Measurements from ENCODE around the gene PGLYRP1.

PGLYRP1 gene

DNA sequence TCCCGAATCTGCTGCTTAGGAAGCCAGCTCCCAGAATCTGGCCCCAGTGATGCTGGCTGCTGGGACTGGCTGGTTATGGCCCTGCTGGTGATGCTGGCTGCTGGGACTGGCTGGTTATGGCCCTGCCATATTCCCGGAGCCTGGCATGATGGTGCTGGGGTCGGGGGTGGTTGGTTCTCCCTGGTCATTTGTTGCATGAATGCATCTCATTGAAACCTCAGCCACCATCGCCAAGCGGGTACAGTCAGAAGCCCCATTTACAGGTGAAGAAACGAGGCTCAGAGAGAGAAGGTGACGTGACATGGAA lies 2.1 kb downstream of the PGLYRP1 start:
- peaks cover 4% of the 10 kb centered on the region for H3K79me1 ChIP-seq (replicated peaks; ENCODE audit: low read length, poor library complexity, severe bottlenecking)
- no peak overlapping the region for H2BK12ac ChIP-seq (ENCODE audit: low read length in 2 of 2)
- H2BK15ac ChIP-seq (ENCODE audit: low read depth, poor library complexity, severe bottlenecking), result no peak overlapping the region
- no peak overlapping the region for H2AFZ ChIP-seq (ENCODE audit: low read depth, low read length)
- no peak overlapping the region for H2BK120ac ChIP-seq (ENCODE audit: low read depth, low read length)
- no peak overlapping the region for H3K9ac ChIP-seq (ENCODE audit: low read length)
- no peak overlapping the region for H3K27ac ChIP-seq (ENCODE audit: low read length, poor library complexity, severe bottlenecking)
- H3K23ac ChIP-seq (ENCODE audit: low read length in 2 of 2), result no peak overlapping the region
- DNase-seq, result no peak
- no peak overlapping the region for H3K18ac ChIP-seq (ENCODE audit: low read depth in 1 of 2, low read length in 2 of 2)
- peaks cover 4 to 33% of the 10 kb centered on the region in 2 experiments for H3K36me3 ChIP-seq (ENCODE audit: control insufficient read depth in 1 of 2, insufficient read depth in 2 of 2, low read depth in 1 of 2, low read length in 2 of 2)
- H2BK5ac ChIP-seq (ENCODE audit: low read depth, low read length, poor library complexity, severe bottlenecking), result no peak overlapping the region
- peaks cover under 1 to 42% of the 10 kb centered on the region in 2 experiments for H3K27me3 ChIP-seq (ENCODE audit: control insufficient read depth in 1 of 2, insufficient read depth in 1 of 2, low read length in 2 of 2)
- no peak overlapping the region for H3K4me2 ChIP-seq (ENCODE audit: low read length, poor library complexity, severe bottlenecking)
- WGBS, result 88% methylated on average over 7 of the region's 7 CpGs
- H3K9me3 ChIP-seq (ENCODE audit: control insufficient read depth, low read length), result no peaks in the 10 kb centered on the region
- H4K91ac ChIP-seq (ENCODE audit: low read length), result no peak overlapping the region
- H2AK5ac ChIP-seq (ENCODE audit: low read length, severe bottlenecking), result no peak overlapping the region
- H4K8ac ChIP-seq (ENCODE audit: low read length), result no peak overlapping the region
- H3K4me3 ChIP-seq (ENCODE audit: insufficient read depth in 1 of 2, low read depth in 1 of 2, low read length in 2 of 2), result no peak overlapping the region
- H3K4ac ChIP-seq (ENCODE audit: low read depth in 1 of 2, low read length in 2 of 2), result no peak overlapping the region
- peaks cover 16% of the 10 kb centered on the region for H3K4me1 ChIP-seq (ENCODE audit: control insufficient read depth, insufficient read depth, low read depth, low read length)
- no peak overlapping the region for H3K14ac ChIP-seq (ENCODE audit: low read length in 2 of 2)

- no peak overlapping the region for H4K91ac ChIP-seq (ENCODE audit: low read length)
These were observed 3.6 kb downstream of the PGLYRP1 start for GRCh38 chr19:46019270-46019669.

DNA sequence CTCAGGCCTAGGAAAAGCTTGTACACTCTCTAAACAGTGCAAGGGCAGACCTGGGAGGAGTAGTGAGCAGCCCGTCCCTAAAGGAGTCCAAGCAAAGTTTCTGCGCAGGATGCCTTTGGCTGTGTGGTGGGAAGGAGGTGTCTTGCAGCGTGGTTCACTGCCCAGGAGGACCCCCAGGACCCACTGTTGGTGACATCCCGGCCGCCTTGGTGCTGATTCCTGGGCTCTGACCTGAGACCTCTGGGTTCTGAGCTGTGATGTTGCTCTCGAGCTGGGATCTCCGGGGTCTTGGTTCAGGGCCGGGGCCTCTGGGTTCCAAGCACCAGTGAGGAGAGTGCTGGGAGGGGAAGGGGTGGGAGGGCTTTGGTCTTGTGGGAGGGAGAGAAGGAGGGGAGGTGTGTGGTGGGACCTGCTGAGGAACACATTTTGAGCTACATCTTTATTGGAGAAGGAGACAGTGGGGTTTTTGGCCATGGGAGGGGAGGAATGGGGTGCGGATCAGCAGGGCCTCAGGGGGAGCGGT lies 4.1 kb downstream of the PGLYRP1 start:
- DNase-seq, result no peak
- no peak overlapping the region for H2AK5ac ChIP-seq (ENCODE audit: low read length, severe bottlenecking)
- no peak overlapping the region for H3K23ac ChIP-seq (ENCODE audit: low read length in 2 of 2)
- no peak overlapping the region for H2BK12ac ChIP-seq (ENCODE audit: low read length in 2 of 2)
- H4K8ac ChIP-seq (ENCODE audit: low read length), result no peak overlapping the region
- H3K4me1 ChIP-seq (ENCODE audit: control insufficient read depth, insufficient read depth, low read depth, low read length), result peaks cover 27% of the 10 kb centered on the region
- no peak overlapping the region for H3K14ac ChIP-seq (ENCODE audit: low read length in 2 of 2)
- no peak overlapping the region for H3K9ac ChIP-seq (ENCODE audit: low read length)
- H2BK15ac ChIP-seq (ENCODE audit: low read depth, poor library complexity, severe bottlenecking), result no peak overlapping the region
- peaks cover 4 to 46% of the 10 kb centered on the region in 2 experiments for H3K27me3 ChIP-seq (ENCODE audit: control insufficient read depth in 1 of 2, insufficient read depth in 1 of 2, low read length in 2 of 2)
- H4K91ac ChIP-seq (ENCODE audit: low read length), result no peak overlapping the region
- H3K4me3 ChIP-seq (ENCODE audit: insufficient read depth in 1 of 2, low read depth in 1 of 2, low read length in 2 of 2), result no peak overlapping the region
- peaks cover 4 to 33% of the 10 kb centered on the region in 2 experiments for H3K36me3 ChIP-seq (ENCODE audit: control insufficient read depth in 1 of 2, insufficient read depth in 2 of 2, low read depth in 1 of 2, low read length in 2 of 2)
- no peak overlapping the region for H2AFZ ChIP-seq (ENCODE audit: low read depth, low read length)
- no peaks in the 10 kb centered on the region for H3K9me3 ChIP-seq (ENCODE audit: control insufficient read depth, low read length)
- H3K18ac ChIP-seq (ENCODE audit: low read depth in 1 of 2, low read length in 2 of 2), result no peak overlapping the region
- 96% methylated on average over 10 of the region's 10 CpGs for WGBS
- H2BK5ac ChIP-seq (ENCODE audit: low read depth, low read length, poor library complexity, severe bottlenecking), result no peak overlapping the region
- H3K4me2 ChIP-seq (ENCODE audit: low read length, poor library complexity, severe bottlenecking), result no peak overlapping the region
- peaks cover 4% of the 10 kb centered on the region for H3K79me1 ChIP-seq (replicated peaks; ENCODE audit: low read length, poor library complexity, severe bottlenecking)
- H2BK120ac ChIP-seq (ENCODE audit: low read depth, low read length), result no peak overlapping the region
- no peak overlapping the region for H3K4ac ChIP-seq (ENCODE audit: low read depth in 1 of 2, low read length in 2 of 2)
- no peak overlapping the region for H3K27ac ChIP-seq (ENCODE audit: low read length, poor library complexity, severe bottlenecking)

More at GRCh38 chr19:46019270-46019669, 3.6 kb downstream of the PGLYRP1 start:
- Histone ChIP-seq H3K36me3 (ENCODE audit: control insufficient read depth in 1 of 2, insufficient read depth in 2 of 2, low read depth in 1 of 2, low read length in 2 of 2) (peaks cover 4 to 33% of the 10 kb centered on the region in 2 experiments), H2AK5ac (ENCODE audit: low read length, severe bottlenecking) (no peak overlapping the region), H3K18ac (ENCODE audit: low read depth in 1 of 2, low read length in 2 of 2) (no peak overlapping the region), H2BK120ac (ENCODE audit: low read depth, low read length) (no peak overlapping the region), H2BK5ac (ENCODE audit: low read depth, low read length, poor library complexity, severe bottlenecking) (no peak overlapping the region), H3K23ac (ENCODE audit: low read length in 2 of 2) (no peak overlapping the region), H3K14ac (ENCODE audit: low read length in 2 of 2) (no peak overlapping the region), H3K79me1 (replicated peaks; ENCODE audit: low read length, poor library complexity, severe bottlenecking) (peaks cover 4% of the 10 kb centered on the region), H3K27me3 (ENCODE audit: control insufficient read depth in 1 of 2, insufficient read depth in 1 of 2, low read length in 2 of 2) (peaks cover 4 to 47% of the 10 kb centered on the region in 2 experiments), H3K9me3 (ENCODE audit: control insufficient read depth, low read length) (no peaks in the 10 kb centered on the region), H3K27ac (ENCODE audit: low read length, poor library complexity, severe bottlenecking) (no peak overlapping the region), H3K4me2 (ENCODE audit: low read length, poor library complexity, severe bottlenecking) (no peak overlapping the region), H3K9ac (ENCODE audit: low read length) (no peak overlapping the region), H4K8ac (ENCODE audit: low read length) (no peak overlapping the region), H3K4me3 (ENCODE audit: insufficient read depth in 1 of 2, low read depth in 1 of 2, low read length in 2 of 2) (no peak overlapping the region), H3K4ac (ENCODE audit: low read depth in 1 of 2, low read length in 2 of 2) (no peak overlapping the region), H2AFZ (ENCODE audit: low read depth, low read length) (no peak overlapping the region), H2BK15ac (ENCODE audit: low read depth, poor library complexity, severe bottlenecking) (no peak overlapping the region), H3K4me1 (ENCODE audit: control insufficient read depth, insufficient read depth, low read depth, low read length) (peaks cover 27% of the 10 kb centered on the region), H2BK12ac (ENCODE audit: low read length in 2 of 2) (no peak overlapping the region)
- 100% methylated on average over 7 of the region's 13 CpGs for WGBS
- no peak for DNase-seq

- no peak overlapping the region for H4K91ac ChIP-seq (ENCODE audit: low read length)
- H3K9me3 ChIP-seq (ENCODE audit: control insufficient read depth, low read length), result no peaks in the 10 kb centered on the region
- H2AFZ ChIP-seq (ENCODE audit: low read depth, low read length), result no peak overlapping the region
- DNase-seq, result no peak
- H2BK5ac ChIP-seq (ENCODE audit: low read depth, low read length, poor library complexity, severe bottlenecking), result no peak overlapping the region
- no peak overlapping the region for H3K14ac ChIP-seq (ENCODE audit: low read length in 2 of 2)
- H3K27ac ChIP-seq (ENCODE audit: low read length, poor library complexity, severe bottlenecking), result no peak overlapping the region
- no peak overlapping the region for H2AK5ac ChIP-seq (ENCODE audit: low read length, severe bottlenecking)
- H3K18ac ChIP-seq (ENCODE audit: low read depth in 1 of 2, low read length in 2 of 2), result no peak overlapping the region
- no peak overlapping the region for H4K8ac ChIP-seq (ENCODE audit: low read length)
- H3K4me1 ChIP-seq (ENCODE audit: control insufficient read depth, insufficient read depth, low read depth, low read length), result peaks cover 27% of the 10 kb centered on the region
- no peak overlapping the region for H3K4me3 ChIP-seq (ENCODE audit: insufficient read depth in 1 of 2, low read depth in 1 of 2, low read length in 2 of 2)
- no peak overlapping the region for H2BK120ac ChIP-seq (ENCODE audit: low read depth, low read length)
- WGBS, result 92% methylated on average over 11 of the region's 15 CpGs
- peaks cover 4% of the 10 kb centered on the region for H3K79me1 ChIP-seq (replicated peaks; ENCODE audit: low read length, poor library complexity, severe bottlenecking)
- no peak overlapping the region for H3K9ac ChIP-seq (ENCODE audit: low read length)
- no peak overlapping the region for H3K23ac ChIP-seq (ENCODE audit: low read length in 2 of 2)
- peak overlapping the region; percentile 13 for H2BK15ac ChIP-seq (ENCODE audit: low read depth, poor library complexity, severe bottlenecking)
- no peak overlapping the region for H3K4me2 ChIP-seq (ENCODE audit: low read length, poor library complexity, severe bottlenecking)
- H3K36me3 ChIP-seq (ENCODE audit: control insufficient read depth in 1 of 2, insufficient read depth in 2 of 2, low read depth in 1 of 2, low read length in 2 of 2), result peaks cover 4 to 33% of the 10 kb centered on the region in 2 experiments
- H3K27me3 ChIP-seq (ENCODE audit: control insufficient read depth in 1 of 2, insufficient read depth in 1 of 2, low read length in 2 of 2), result peaks cover 4 to 41% of the 10 kb centered on the region in 2 experiments
- H2BK12ac ChIP-seq (ENCODE audit: low read length in 2 of 2), result no peak overlapping the region
- H3K4ac ChIP-seq (ENCODE audit: low read depth in 1 of 2, low read length in 2 of 2), result no peak overlapping the region
These were observed 4.8 kb downstream of the PGLYRP1 start for GRCh38 chr19:46017874-46018675.
